RWPE1 (cell line): ENCODE data around the gene BCLAF3.

Experiments
- CTCF ChIA-PET: fragments of 350-600 bp; sonication (Branson Sonifier 250); formaldehyde crosslinking; extraction: SDS; loops from one replicate; lab custom pipeline; 2021; lab: Yijun Ruan, JAX
- POLR2A ChIA-PET: fragments of 400-600 bp; formaldehyde crosslinking; extraction: SDS; loops from one replicate; lab custom pipeline; 2020; ENCODE audit warnings: antibody characterized with exemption; ENCODE audit not compliant: low non-redundant PET; lab: Yijun Ruan, JAX
- DNase-seq: peaks from one replicate; pipeline ENCODE4 v3.0.0; 2012; ENCODE audit warnings: low spot score
- H3K27ac ChIP-seq: fragments of 450-650 bp; 2 replicates; pipeline ENCODE4 v1.5.1; 2017
- CTCF ChIP-seq: fragments of 450-650 bp; conservative IDR thresholded peaks from 2 replicates; pipeline ENCODE4 v1.5.1; 2017; ENCODE audit warnings: low read depth, mild to moderate bottlenecking

The BCLAF3 gene

DNA sequence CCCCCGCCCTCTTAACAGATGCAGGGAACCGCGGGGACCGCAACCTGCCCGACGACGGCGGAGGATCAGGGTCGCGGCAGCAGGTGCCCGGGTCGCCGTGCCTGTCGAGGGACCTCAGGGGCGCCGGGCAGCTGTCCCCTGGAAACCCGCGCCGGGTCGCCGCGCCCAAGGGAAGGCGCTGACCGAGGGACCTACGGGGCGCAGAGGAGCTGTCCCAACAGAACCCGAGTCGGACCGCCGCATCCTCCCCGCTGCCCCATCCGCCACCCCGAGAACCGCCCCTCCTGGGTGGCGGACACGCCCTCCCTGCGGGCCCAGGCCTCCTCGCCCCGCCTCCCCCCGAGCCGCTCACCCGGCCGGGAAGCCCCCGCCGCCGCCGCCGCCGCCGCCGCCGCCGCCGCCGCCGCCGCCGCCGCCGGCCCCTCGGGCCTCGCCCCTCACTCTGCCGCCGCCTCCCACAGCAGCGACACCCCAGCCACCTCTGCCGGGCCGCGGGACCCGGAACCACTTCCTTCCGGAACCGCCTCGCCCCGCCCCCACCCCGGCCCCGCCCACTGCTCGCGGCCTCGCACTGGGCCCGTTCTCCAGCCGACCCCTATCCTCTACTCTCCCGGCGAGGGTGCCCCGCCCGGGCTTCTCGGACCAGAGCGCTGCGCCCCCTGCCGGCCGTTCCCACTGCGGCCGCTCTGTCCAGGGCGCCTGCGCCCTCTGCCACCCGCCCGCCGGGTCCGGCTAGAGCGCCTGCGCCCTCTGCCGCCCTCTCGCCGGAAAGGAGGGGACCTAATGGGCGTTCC is at the start of gene BCLAF3:
TSS of gene BCLAF3 (minus strand) at position 506 of the 794 bp plus-strand sequence. CDS start 20,797 bp downstream, outside the sequence.
- ChIA-PET CTCF (interaction anchor here (0.6 to 0.9 kb wide), 4 partner anchors 11 to 429 kb away, joined by 3 to 5 read pairs (median 4); no protein-coding TSS in a partner anchor), POLR2A (no interaction called here)
- H3K27ac ChIP-seq = peak within 1 kb of the TSS; percentile 78
- peak; percentile 88 for DNase-seq
- TF ChIP-seq CTCF = peak; percentile 85

GRCh38 chrX:20038966-20039365 is 48.1 kb upstream of the BCLAF3 start:
- no peak for DNase-seq
- no peak for TF ChIP-seq CTCF
- ChIA-PET POLR2A (no interaction called here), CTCF (no interaction called here)
- no peak overlapping the region for H3K27ac ChIP-seq

DNA sequence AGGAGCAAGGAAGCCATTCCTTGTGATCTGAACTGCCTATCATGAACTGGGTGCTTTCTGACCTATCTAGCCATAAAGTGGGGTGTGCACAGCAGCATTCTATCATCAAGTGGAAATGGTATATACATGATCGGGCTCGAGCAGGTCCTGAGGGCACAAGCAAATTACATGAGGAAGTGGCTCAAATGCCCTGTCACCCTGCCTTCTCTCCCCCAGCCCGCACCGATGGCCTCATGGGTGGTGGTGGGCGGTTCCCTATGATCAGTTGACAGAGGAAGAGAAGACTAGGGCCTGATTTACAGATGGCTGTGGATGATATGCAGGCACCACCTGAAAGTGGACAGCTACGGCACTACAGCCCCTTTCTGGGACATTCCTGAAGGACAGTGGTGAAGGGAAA is 46.3 kb upstream of the BCLAF3 start:
- ChIA-PET CTCF (no interaction called here), POLR2A (no interaction called here)
- TF ChIP-seq CTCF = no peak
- DNase-seq = no peak
- no peak overlapping the region for H3K27ac ChIP-seq

DNA sequence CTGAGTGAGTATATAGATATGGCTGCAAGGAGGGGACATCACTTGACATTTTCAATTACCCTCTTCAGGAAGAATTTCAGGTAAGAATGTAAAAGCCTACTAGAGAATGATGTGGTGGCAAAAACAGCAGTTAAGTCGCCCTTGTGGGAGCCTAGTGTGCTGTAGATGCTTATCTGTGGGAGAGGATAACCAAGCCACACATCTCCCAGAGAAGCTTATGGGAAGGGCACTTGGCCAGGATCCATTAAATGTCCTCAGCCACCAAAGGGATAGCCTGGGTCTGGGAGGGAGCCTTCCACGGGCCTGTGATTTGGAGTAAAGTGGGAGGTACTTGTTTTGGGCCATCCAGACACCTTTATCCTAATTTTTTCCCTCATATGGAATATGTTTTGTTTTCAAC is 41.3 kb upstream of the BCLAF3 start:
- no peak overlapping the region for H3K27ac ChIP-seq
- CTCF ChIA-PET = no interaction called here
- POLR2A ChIA-PET = no interaction called here
- DNase-seq = no peak
- TF ChIP-seq CTCF = no peak

DNA sequence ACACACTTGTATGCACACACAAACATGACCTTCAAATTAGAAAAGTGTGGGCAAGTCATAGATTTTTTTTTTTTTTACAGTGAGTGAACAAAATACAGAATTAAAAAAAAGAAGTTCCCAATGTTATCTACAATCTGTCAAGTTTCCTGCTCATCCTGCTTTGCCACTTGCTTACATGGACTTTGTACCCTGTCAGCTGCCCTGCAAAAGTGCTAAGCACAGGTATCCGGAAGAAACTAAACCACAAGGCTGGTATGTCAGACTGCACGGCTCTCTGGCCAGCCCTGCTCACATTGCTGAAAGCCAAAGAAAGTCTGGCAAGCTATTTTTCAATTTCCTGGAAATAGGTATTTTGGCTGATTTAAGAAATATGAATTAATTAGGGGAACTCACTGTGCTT is 38.9 kb upstream of the BCLAF3 start:
- TF ChIP-seq CTCF = no peak
- no peak for DNase-seq
- ChIA-PET CTCF (interaction anchor here (0.6 kb wide), 1 partner anchor 660 kb away, joined by 7 read pairs; no protein-coding TSS in a partner anchor), POLR2A (no interaction called here)
- no peak overlapping the region for H3K27ac ChIP-seq

GRCh38 chrX:20028588-20028987 is 37.7 kb upstream of the BCLAF3 start:
- CTCF ChIA-PET = no interaction called here
- POLR2A ChIA-PET = no interaction called here
- no peak for DNase-seq
- no peak for TF ChIP-seq CTCF
- H3K27ac ChIP-seq = no peak overlapping the region
